NCI-H2081 (cell line): Measurements from ENCODE around the gene MYL5.
"Not testable (repeated sequence)": the region's sequence is repeated elsewhere in the genome, so short reads cannot be mapped to it uniquely, and the experiment has no call there.

Experiments
- DNase-seq, 2 experiments: peaks; one replicate each; lab custom pipeline; 2025; lab: John Stamatoyannopoulos, UW

MYL5 gene

GRCh38 chr4:674172-675035, at the start of gene MYL5, which contains the start of gene ATP5ME:
MYL5 (plus strand) TSS chr4:674542; CDS start chr4:678027, 3,485 bp downstream.
ATP5ME (minus strand) TSS chr4:674276; CDS start chr4:674247, 29 bp downstream.
- peak; percentile 95 to 97 for DNase-seq

- DNase-seq = no peak
Observed at GRCh38 chr4:624705-625590, 49.4 kb upstream of the MYL5 start, which contains the start of gene PDE6B. PDE6B (plus strand) TSS chr4:625573; CDS start chr4:625627, 54 bp downstream.

GRCh38 chr4:625631-626161, 48.6 kb upstream of the MYL5 start:
- no peak for DNase-seq

- DNase-seq = no peak
Observed at GRCh38 chr4:626201-627091, 47.9 kb upstream of the MYL5 start.

GRCh38 chr4:627347-628125, 46.8 kb upstream of the MYL5 start:
- no peak for DNase-seq

GRCh38 chr4:628311-628741, 46.0 kb upstream of the MYL5 start:
- no peak for DNase-seq

- DNase-seq = no peak
Observed at GRCh38 chr4:628821-629635, 45.3 kb upstream of the MYL5 start.

- no peak for DNase-seq
Observed at GRCh38 chr4:629636-629914, 44.8 kb upstream of the MYL5 start.

GRCh38 chr4:629915-630641, 44.3 kb upstream of the MYL5 start:
- no peak for DNase-seq

GRCh38 chr4:630656-631055, 43.7 kb upstream of the MYL5 start:
- no peak for DNase-seq

GRCh38 chr4:632196-632790, 42.0 kb upstream of the MYL5 start:
- no peak for DNase-seq

GRCh38 chr4:632926-633325, 41.4 kb upstream of the MYL5 start:
- DNase-seq = no peak

GRCh38 chr4:633406-633805, 40.9 kb upstream of the MYL5 start:
- no peak for DNase-seq

- DNase-seq = no peak
Observed at GRCh38 chr4:633976-634598, 40.3 kb upstream of the MYL5 start.

- no peak for DNase-seq
Observed at GRCh38 chr4:634599-634985, 39.8 kb upstream of the MYL5 start.

GRCh38 chr4:635066-635835, 39.1 kb upstream of the MYL5 start:
- DNase-seq = not testable (repeated sequence)

GRCh38 chr4:635851-636627, 38.3 kb upstream of the MYL5 start:
- DNase-seq = no peak
